Islet of Langerhans (tissue), 1 donor: ENCODE measurements around the gene TMEM52.
"Not testable (repeated sequence)": the region's sequence is repeated elsewhere in the genome, so short reads cannot be mapped to it uniquely, and the experiment has no call there.

ENCODE experiments used
- FAIRE-seq: peaks from one replicate; lab custom pipeline; 2011; peaks lifted over from hg19 to GRCh38; lab: Jason Lieb, UNC

TMEM52 gene

GRCh38 chr1:1945782-1946393 is 26.8 kb upstream of the TMEM52 start:
- FAIRE-seq: no peak

GRCh38 chr1:1943834-1944570 is 24.9 kb upstream of the TMEM52 start:
- no peak for FAIRE-seq

DNA sequence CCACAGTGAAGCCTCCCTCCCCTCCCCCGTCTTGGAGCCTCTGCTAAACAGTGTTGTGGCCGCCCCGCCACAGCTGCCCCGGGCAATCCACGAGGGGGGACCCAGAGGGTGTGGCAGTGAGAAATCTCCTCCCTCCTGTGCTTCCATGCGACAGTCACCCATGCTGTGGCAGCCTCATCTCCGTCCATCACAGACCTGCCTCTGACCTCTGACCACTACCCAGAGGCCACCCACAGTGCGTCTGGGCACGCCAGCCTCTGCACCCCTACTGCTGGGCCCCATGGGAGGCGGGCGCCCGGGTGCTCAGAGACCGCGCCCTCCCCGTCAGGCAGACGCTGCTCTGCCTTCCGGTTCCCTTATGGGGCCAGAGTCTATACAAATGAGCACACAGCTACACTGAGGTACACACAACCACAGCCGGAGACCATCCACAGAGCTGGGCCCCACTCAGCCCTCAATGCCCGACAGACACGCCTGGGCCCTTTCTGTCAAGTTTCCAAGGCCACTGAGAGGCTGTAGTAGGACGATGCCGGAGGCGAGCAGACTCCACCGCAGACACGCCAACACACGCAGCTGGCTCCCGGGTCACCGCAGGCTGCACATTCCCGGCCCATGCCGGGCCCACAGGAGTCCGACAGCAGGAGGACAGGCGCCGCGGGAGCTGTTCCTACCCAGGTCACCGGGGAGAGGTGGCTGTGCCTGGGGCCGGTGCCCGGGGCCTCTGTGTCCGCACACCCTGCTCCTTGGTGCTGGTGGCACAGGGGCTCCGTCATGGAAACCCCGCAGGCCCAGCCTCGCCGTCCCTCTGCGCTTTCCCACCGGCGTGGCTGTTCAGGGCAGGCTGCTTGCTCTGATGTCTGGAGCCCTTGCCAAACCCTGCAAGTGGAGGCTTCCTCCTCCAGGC is 23.9 kb upstream of the TMEM52 start:
- FAIRE-seq: no peak

DNA sequence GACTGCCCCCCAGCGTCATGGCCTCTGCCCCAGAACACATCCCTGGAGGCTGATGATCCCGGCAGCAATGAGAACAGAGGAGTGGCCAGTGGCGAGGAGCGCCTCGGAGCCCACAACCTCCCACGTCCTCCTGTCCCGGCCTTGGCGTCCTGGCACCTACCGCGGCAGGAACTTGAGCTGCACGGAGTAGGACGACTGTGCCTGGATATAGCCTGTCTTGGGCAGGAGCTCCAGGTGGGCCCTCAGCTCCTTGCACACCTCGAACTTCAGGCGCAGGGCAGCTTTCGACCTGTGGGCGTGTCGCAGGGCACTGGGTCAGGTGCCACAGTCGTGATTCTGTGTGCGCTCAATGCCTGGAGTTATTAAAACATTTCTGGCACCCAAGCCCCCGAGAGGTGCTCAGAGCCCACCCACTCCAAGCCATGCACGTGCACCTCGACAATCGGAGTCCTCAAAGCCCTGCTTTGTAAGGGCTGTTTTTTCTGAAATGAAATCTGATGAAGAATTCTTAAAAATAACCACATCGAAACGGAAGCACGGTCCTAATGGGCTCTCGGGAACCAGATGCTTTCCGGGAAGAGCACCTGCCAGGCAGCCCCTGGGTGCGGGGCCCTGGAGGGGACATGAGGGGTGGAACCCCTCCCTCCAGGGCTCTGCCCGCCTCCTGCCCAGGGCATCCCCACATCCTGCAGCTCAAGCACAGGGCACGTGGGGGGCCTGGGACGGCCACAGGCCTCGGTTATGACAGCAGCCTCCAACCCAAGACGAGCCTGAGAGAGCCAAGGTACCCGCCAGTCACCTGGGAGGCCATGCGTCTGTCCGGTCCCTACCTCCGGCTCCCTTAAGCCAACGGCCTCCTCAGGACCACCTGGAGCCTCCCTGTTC is 23.0 kb upstream of the TMEM52 start:
- FAIRE-seq: no peak

DNA sequence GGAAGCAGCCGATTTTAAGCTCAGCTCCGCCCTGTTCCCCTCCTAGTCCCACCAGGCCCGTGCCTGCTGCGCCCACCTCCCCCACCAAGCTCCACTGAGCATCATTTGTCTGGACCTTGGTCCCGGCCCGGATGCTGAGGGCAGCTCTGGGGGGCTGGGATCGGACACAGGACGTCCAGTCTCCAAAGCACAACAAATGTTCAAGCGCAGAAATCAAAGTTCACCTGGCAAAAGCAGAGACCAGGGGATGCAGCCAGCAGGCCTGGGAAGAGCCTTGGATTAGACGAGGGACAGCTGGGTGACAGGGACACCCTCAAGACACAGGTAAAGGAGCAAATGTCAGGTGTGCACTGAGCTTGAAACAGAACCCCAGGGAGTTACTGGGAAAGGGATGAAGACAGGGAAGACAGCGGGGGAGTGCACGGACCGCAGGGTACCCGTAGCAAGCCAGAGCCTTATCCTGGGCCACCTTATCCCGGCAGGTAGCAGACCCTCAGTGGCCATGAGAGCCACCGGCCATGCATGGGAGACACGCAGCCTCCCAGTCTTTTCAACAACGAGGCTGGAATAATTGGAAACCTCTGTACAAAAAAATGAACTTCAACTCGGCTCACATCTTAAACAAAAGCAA is 22.2 kb upstream of the TMEM52 start:
- FAIRE-seq: no peak

DNA sequence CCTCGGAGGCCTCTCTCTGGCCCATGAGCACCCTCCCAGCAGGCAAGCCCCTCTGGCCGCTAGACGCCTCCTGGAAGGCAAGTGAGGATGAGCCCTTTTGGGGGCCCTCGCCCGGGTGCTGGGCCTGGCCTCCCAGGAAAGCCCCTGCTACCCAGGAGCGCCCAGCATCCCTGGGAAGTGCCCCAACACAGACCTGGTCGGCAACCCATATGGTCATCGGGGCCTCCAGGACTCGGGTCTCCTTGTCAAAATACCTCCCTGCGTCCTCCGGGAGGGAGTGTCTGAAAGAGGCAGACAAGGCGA is 21.0 kb upstream of the TMEM52 start:
- FAIRE-seq: no peak

DNA sequence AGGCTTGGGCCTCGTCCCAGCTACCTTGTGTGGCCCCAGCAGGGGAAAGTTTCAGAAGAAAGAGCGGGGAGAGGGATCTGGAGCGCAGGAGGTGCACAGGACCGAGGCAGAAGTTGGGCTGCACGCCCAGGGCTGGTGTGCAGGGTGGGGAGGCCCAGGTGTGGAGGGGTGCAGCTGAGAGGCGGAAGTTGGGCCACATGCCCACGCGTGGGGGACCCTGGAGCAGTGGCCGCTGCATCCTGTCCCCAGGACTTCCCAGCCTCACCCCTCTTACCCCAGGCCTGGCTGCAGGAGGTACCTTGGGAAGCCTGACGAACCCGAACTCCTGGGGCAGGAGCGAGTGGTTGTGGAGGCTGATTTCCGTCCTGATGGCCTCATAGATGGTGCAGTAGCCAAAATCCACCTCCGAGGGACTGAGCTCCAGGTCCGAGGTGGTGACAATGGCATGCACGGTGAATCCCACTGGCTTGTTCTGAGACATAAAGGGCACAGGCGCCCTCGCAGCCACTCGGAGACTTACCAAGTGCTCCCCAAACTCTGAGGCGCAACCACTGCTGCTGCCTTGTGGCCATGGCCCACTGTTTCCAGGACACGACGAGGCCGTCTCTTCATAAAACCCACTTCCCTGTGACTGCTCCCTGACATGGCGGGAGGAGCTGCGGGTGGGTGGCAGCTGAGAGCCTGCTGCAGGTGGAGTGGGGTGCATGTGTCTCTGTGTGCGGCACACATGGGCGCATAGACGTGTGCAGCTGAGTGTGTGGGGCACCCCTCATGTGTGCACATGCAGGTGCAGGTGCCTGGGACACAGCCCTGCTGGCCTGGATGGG is 20.4 kb upstream of the TMEM52 start:
- FAIRE-seq: no peak

- no peak for FAIRE-seq
Observed at GRCh38 chr1:1938613-1939295, 19.7 kb upstream of the TMEM52 start.

- FAIRE-seq: no peak
Observed at GRCh38 chr1:1938276-1938573, 19.1 kb upstream of the TMEM52 start.

DNA sequence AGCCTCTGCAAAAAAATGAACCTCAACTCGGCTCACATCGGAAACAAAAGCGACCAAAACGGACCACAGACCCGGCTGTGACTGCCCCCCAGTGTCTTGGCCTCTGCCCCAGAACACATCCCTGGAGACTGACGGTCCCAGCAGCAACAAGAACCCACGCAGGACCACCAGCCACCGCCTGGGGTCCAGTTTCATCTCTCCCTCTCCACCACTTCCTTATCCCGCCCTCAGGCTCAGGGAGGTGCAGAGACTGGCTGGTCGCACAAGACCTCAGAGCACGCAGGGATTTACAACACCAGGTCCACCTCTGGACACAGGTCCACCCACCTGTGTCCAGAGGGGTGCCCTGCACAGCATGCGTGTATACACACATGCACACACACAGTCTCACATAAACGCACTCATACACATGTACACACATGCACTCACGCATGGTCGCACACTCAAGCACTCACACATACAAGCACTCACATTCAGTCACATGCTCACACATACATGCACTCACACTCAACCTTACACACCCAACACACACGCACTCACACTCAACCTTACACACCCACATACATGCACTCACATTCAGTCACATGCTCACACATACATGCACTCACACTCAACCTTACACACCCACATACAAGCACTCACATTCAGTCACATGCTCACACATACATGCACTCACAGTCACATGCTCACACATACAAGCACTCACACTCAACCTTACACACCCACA is 18.6 kb upstream of the TMEM52 start:
- no peak for FAIRE-seq

DNA sequence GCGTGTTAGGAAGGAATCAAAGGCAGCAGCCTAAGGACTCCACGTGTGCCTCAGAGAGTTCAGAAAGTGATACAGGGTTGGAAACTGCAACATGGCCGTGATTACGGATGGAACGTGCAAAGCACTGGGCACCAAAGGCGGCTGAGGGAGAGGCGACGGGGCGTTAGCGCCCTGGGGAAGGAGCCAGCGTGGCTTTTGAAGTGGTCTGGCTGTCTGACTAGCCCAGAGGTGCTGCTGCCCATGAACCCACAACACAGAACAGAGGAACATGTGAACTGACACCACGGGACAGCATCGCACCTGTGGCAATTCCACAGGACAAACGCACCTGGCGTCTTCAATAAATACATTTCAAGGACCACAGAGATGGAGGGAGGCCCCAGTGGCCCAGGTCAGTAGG is 18.0 kb upstream of the TMEM52 start:
- FAIRE-seq: no peak

DNA sequence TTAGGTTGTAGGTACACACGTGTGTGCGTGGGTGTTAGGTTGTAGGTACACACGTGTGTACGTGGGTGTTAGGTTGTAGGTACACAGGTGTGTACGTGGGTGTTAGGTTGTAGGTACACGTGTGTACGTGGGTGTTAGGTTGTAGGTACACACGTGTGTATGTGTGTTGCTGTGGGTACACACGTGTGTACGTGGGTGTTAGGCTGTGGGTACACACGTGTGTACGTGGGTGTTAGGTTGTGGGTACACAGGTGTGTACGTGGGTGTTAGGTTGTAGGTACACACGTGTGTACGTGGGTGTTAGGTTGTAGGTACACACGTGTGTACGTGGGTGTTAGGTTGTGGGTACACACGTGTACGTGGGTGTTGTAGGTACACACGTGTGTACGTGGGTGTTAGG is 15.8 kb upstream of the TMEM52 start:
- FAIRE-seq: not testable (repeated sequence)

- no peak for FAIRE-seq
Observed at GRCh38 chr1:1929639-1930545, 10.8 kb upstream of the TMEM52 start.

GRCh38 chr1:1929102-1929638 is 10.1 kb upstream of the TMEM52 start:
- FAIRE-seq: no peak

GRCh38 chr1:1928231-1929101 is 9.4 kb upstream of the TMEM52 start:
- FAIRE-seq: no peak

- FAIRE-seq: no peak
Observed at GRCh38 chr1:1927751-1928150, 8.7 kb upstream of the TMEM52 start.

GRCh38 chr1:1926886-1927660 is 8.0 kb upstream of the TMEM52 start:
- FAIRE-seq: no peak
